Measurements from ENCODE around the gene MTFP1. TPM values are rescaled to one million over a fixed set of nuclear protein-coding genes. Genes with fewer than 3 reads are reported as not detected.

The MTFP1 gene
- total and polyA plus RNA-seq, 9 donors, result 1.7 to 10.9 (median 6.3) TPM

- peak overlapping the region; percentile 37 to 97 for H3K27ac ChIP-seq
- H3K27me3 ChIP-seq, result no peaks in the 10 kb centered on the region
- intact Hi-C loops (cut with DNase I), result loop anchor here in 1 of 4 donors (10.0 kb wide), 1 partner anchor 170 kb away; the partner anchor contains the start of gene PES1
- TF ChIP-seq CTCF (IDR thresholded peaks at IDR 0.05) (peak in 1 of 3 donors; percentile 6), POLR2A (IDR thresholded peaks at IDR 0.05) (no peak)
- 38 to 42% (median 41%) methylated on average over 20 of the region's 20 CpGs for WGBS, 3 donors
- DNase-seq, result peak in 1 of 5 donors; percentile 40
- no peaks in the 10 kb centered on the region for H3K9me3 ChIP-seq
- H3K4me3 ChIP-seq, result peak overlapping the region; percentile 55
- no peaks in the 10 kb centered on the region for H3K36me3 ChIP-seq
- H3K4me1 ChIP-seq (ENCODE audit: insufficient read depth), result peaks cover 6% of the 10 kb centered on the region
These were observed 838 bp upstream of the MTFP1 start for GRCh38 chr22:30424534-30425326.

- TF ChIP-seq EP300 (IDR thresholded peaks at IDR 0.05) (no peak), CTCF (IDR thresholded peaks at IDR 0.05) (no peak), POLR2A (IDR thresholded peaks at IDR 0.05) (no peak)
- peak overlapping the region; percentile 26 to 85 for H3K27ac ChIP-seq
- intact Hi-C loops (cut with DNase I), result loop anchor here in 1 of 4 donors (10.0 kb wide), 1 partner anchor 170 kb away; the partner anchor contains the start of gene PES1
- H3K4me3 ChIP-seq, result peak overlapping the region; percentile 55
- no peaks in the 10 kb centered on the region for H3K27me3 ChIP-seq
- WGBS, 3 donors, result 2 to 5% (median 3%) methylated on average over 9 of the region's 9 CpGs
- H3K9me3 ChIP-seq, result no peaks in the 10 kb centered on the region
- no peak for DNase-seq
- H3K4me1 ChIP-seq (ENCODE audit: insufficient read depth), result peaks cover 6% of the 10 kb centered on the region
- H3K36me3 ChIP-seq, result no peaks in the 10 kb centered on the region
These were observed 297 bp upstream of the MTFP1 start for GRCh38 chr22:30425327-30425615.

GRCh38 chr22:30426388-30427353, 1.1 kb downstream of the MTFP1 start:
- peaks cover 6% of the 10 kb centered on the region for H3K4me1 ChIP-seq (ENCODE audit: insufficient read depth)
- no peaks in the 10 kb centered on the region for H3K9me3 ChIP-seq
- WGBS, 3 donors, result 65 to 67% (median 67%) methylated on average over 29 of the region's 29 CpGs
- intact Hi-C loops (cut with DNase I), result loop anchor here in 1 of 4 donors (10.0 kb wide), 1 partner anchor 168 kb away; the partner anchor contains the start of gene PES1
- peak overlapping the region; percentile 26 to 85 for H3K27ac ChIP-seq
- DNase-seq, result peak; percentile 59 to 75 (median 70)
- no peaks in the 10 kb centered on the region for H3K27me3 ChIP-seq
- no peak for TF ChIP-seq EP300 (IDR thresholded peaks at IDR 0.05)
- TF ChIP-seq CTCF (IDR thresholded peaks at IDR 0.05), result no peak
- TF ChIP-seq POLR2A (IDR thresholded peaks at IDR 0.05), result no peak
- H3K4me3 ChIP-seq, result peak overlapping the region; percentile 55
- no peaks in the 10 kb centered on the region for H3K36me3 ChIP-seq

- no peak for DNase-seq
These were observed 2.3 kb downstream of the MTFP1 start for GRCh38 chr22:30427871-30428270.

More at GRCh38 chr22:30427871-30428270, 2.3 kb downstream of the MTFP1 start:
- TF ChIP-seq POLR2A (IDR thresholded peaks at IDR 0.05) (no peak), EP300 (IDR thresholded peaks at IDR 0.05) (no peak), CTCF (IDR thresholded peaks at IDR 0.05) (no peak)
- Histone ChIP-seq H3K9me3 (no peaks in the 10 kb centered on the region), H3K27me3 (no peaks in the 10 kb centered on the region), H3K27ac (no peak overlapping the region), H3K36me3 (no peaks in the 10 kb centered on the region), H3K4me3 (no peak overlapping the region), H3K4me1 (ENCODE audit: insufficient read depth) (peaks cover 1% of the 10 kb centered on the region)
- intact Hi-C loops (cut with DNase I), result loop anchor here in 1 of 4 donors (10.0 kb wide), 1 partner anchor 167 kb away; the partner anchor contains the start of gene PES1
- WGBS, 3 donors, result 68 to 93% (median 83%) methylated on average over 1 of the region's 1 CpG
